GM23248 (cell line): ENCODE results near the gene ELOF1. TPM values are rescaled to one million over a fixed set of nuclear protein-coding genes. Genes with fewer than 3 reads are reported as not detected.

Experiments
- DNase-seq: peaks from one replicate; pipeline ENCODE4 v3.0.0-alpha.2; 2015
- H2AFZ ChIP-seq: fragments of 200-600 bp; sonication (generic); 2 replicates; pipeline ENCODE4 v1.6.1; 2016; ENCODE audit warnings: antibody characterized with exemption
- H3F3A ChIP-seq: fragments of 200-600 bp; sonication (generic); 2 replicates; pipeline ENCODE4 v1.6.1; 2016; ENCODE audit warnings: mild to moderate bottlenecking, antibody characterized with exemption, mixed run types; ENCODE audit not compliant: insufficient read depth
- H3K27ac ChIP-seq: fragments of 200-600 bp; sonication (generic); 2 replicates; pipeline ENCODE4 v1.5.1; 2016; ENCODE audit warnings: mild to moderate bottlenecking
- H3K27me3 ChIP-seq: fragments of 200-600 bp; sonication (generic); replicated peaks from 2 replicates; pipeline ENCODE4 v1.6.1; 2016; ENCODE audit warnings: mild to moderate bottlenecking; ENCODE audit not compliant: insufficient read depth
- H3K36me3 ChIP-seq: fragments of 200-600 bp; sonication (generic); 2 replicates; pipeline ENCODE4 v1.6.1; 2016; ENCODE audit warnings: low read depth, mild to moderate bottlenecking
- H3K4me1 ChIP-seq: fragments of 200-600 bp; sonication (generic); 2 replicates; pipeline ENCODE4 v1.6.1; 2016; ENCODE audit warnings: mild to moderate bottlenecking; ENCODE audit not compliant: insufficient read depth
- H3K4me2 ChIP-seq: fragments of 200-600 bp; sonication (generic); one replicate; pipeline ENCODE4 v1.6.1; 2016; ENCODE audit warnings: mild to moderate bottlenecking; ENCODE audit not compliant: unreplicated experiment
- H3K4me3 ChIP-seq: fragments of 200-600 bp; sonication (generic); 2 replicates; pipeline ENCODE4 v1.5.1; 2016; ENCODE audit warnings: mild to moderate bottlenecking
- H3K79me2 ChIP-seq: fragments of 200-600 bp; sonication (generic); 2 replicates; pipeline ENCODE4 v1.6.1; 2016; ENCODE audit warnings: mild to moderate bottlenecking; ENCODE audit not compliant: insufficient read depth
- H3K9ac ChIP-seq: fragments of 200-600 bp; sonication (generic); 2 replicates; pipeline ENCODE4 v1.6.1; 2016; ENCODE audit warnings: mild to moderate bottlenecking
- H3K9me2 ChIP-seq: fragments of 200-600 bp; sonication (generic); 2 replicates; pipeline ENCODE4 v1.6.1; 2016; ENCODE audit warnings: mixed run types, mild to moderate bottlenecking, moderate library complexity; ENCODE audit not compliant: insufficient read depth
- H3K9me3 ChIP-seq: fragments of 200-600 bp; sonication (generic); one replicate; pipeline ENCODE4 v1.6.1; 2017; ENCODE audit warnings: low read depth
- H4K20me1 ChIP-seq: fragments of 200-600 bp; sonication (generic); 2 replicates; pipeline ENCODE4 v1.6.0; 2016; ENCODE audit not compliant: insufficient read depth
- EZH2 ChIP-seq: fragments of 200-600 bp; sonication (generic); IDR thresholded peaks from 2 replicates; pipeline ENCODE4 v1.6.1; 2018; ENCODE audit warnings: antibody characterized with exemption, mild to moderate bottlenecking; ENCODE audit not compliant: insufficient read depth, poor library complexity, severe bottlenecking
- EZH2phosphoT487 ChIP-seq: fragments of 200-600 bp; sonication (generic); IDR thresholded peaks from 2 replicates; pipeline ENCODE4 v1.6.1; 2018; ENCODE audit warnings: antibody characterized with exemption, moderate library complexity, mild to moderate bottlenecking, low read depth; ENCODE audit not compliant: insufficient read depth
- WGBS, 2 experiments: methylation state at CpG; one replicate each; pipeline ENCODE4 v1.1.6; 2015 to 2017; ENCODE audit warnings: low lambda C conversion rate in 2 of 2, low coverage in 1 of 2; ENCODE audit errors: missing lambda C conversion rate in 2 of 2; 5-methylcytosine and 5-hydroxymethylcytosine counted together
- in situ Hi-C: fragments of 300-500 bp; cut with MboI; formaldehyde crosslinking; loops from 2 replicates; pipeline ENCODE4 v1.15.0; 2020
- polyA plus RNA-seq: library from polyadenylated mRNA; unstranded; fragments of >200 nt; fragmentation: Nextera tagmentation; extraction: Ambion mirVana; gene quantifications from 2 replicates; pipeline ENCODE4 v1.2.1, GENCODE V29; 2016
- total RNA-seq: library from RNA; depleted of rRNA; stranded (reverse); fragments of >200 nt; shearing (Covaris generic); gene quantifications from 2 replicates; pipeline ENCODE4 v1.2.3, GENCODE V29; 2014

ELOF1 gene
- total and polyA plus RNA-seq, 2 experiments from 2014 or later = 50.6 to 71.8 TPM

DNA sequence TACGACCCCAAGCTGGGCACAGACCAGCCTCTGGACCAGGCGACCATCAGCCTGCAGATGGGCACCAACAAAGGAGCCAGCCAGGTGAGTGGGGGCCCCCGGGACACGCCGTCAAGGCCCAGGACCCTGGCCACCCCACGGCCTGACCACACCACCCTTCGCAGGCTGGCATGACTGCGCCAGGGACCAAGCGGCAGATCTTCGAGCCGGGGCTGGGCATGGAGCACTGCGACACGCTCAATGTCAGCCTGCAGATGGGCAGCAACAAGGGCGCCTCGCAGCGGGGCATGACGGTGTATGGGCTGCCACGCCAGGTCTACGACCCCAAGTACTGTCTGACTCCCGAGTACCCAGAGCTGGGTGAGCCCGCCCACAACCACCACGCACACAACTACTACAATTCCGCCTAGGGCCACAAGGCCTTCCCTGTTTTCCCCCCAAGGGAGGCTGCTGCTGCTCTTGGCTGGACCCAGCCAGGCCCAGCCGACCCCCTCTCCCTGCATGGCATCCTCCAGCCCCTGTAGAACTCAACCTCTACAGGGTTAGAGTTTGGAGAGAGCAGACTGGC, 9.6 kb downstream of the ELOF1 start:
- Histone ChIP-seq H3K4me2 (no peak overlapping the region), H3K27ac (no peak overlapping the region), H3K9me3 (no peaks in the 10 kb centered on the region), H3K79me2 (peaks cover 2% of the 10 kb centered on the region), H3K27me3 (no peaks in the 10 kb centered on the region), H3K9ac (no peak overlapping the region), H4K20me1 (no peaks in the 10 kb centered on the region), H3K4me3 (no peak overlapping the region), H3F3A (no peaks in the 10 kb centered on the region), H3K9me2 (no peaks in the 10 kb centered on the region), H3K36me3 (no peaks in the 10 kb centered on the region), H2AFZ (no peak overlapping the region), H3K4me1 (no peaks in the 10 kb centered on the region)
- no peak for DNase-seq
- no peak for TF ChIP-seq EZH2phosphoT487
- no peak for TF ChIP-seq EZH2
- in situ Hi-C loops = no loop called here
- 85 to 86% methylated on average over 22 to 24 of the region's 24 CpGs for WGBS, 2 experiments

DNA sequence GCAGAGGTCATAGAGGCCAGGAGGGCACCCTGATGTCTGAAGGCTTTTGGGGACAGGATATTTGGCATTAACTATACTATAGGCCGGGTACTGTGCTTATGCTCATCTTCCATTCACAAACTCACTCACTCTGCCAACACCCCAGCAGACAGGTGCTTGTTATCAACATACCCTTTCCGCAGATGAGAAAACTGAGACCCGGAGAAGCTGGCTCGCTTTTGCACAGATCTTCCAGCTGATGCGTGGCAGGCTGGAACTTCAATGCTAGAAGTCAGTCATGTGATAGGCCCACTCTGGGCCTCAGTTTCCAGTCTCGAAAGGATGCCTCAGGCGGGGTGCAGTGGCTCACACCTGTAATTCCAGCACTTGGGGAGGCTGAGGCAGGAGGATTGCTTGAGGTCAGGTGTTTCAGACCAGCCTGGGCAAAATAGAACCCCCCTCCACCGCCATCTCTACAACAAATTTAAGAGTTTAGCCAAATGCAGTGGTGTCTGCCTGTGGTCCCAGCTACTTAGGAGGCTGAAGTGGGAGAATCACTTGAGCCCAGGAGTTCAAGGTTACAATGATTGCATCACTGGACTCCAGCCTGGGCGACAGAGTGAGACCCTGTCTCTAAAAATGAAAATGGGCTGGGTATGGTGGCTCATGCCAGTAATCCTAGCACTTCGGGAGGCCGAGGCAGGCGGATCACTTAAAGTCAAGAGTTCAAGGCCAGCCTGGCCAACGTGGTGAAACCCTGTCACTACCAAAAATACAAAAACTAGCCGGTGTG, 10.9 kb downstream of the ELOF1 start:
- H3K27me3 ChIP-seq = no peaks in the 10 kb centered on the region
- in situ Hi-C loops = no loop called here
- H3K9me2 ChIP-seq = no peaks in the 10 kb centered on the region
- H3F3A ChIP-seq = no peaks in the 10 kb centered on the region
- no peak overlapping the region for H3K9ac ChIP-seq
- no peak for DNase-seq
- H3K9me3 ChIP-seq = no peaks in the 10 kb centered on the region
- H4K20me1 ChIP-seq = no peaks in the 10 kb centered on the region
- WGBS, 2 experiments = 88% methylated on average over 14 of the region's 14 CpGs
- TF ChIP-seq EZH2 (no peak), EZH2phosphoT487 (no peak)
- no peak overlapping the region for H3K4me3 ChIP-seq
- H3K79me2 ChIP-seq = no peaks in the 10 kb centered on the region
- no peak overlapping the region for H3K4me2 ChIP-seq
- no peak overlapping the region for H3K27ac ChIP-seq
- H3K4me1 ChIP-seq = no peaks in the 10 kb centered on the region
- no peak overlapping the region for H2AFZ ChIP-seq
- no peaks in the 10 kb centered on the region for H3K36me3 ChIP-seq

DNA sequence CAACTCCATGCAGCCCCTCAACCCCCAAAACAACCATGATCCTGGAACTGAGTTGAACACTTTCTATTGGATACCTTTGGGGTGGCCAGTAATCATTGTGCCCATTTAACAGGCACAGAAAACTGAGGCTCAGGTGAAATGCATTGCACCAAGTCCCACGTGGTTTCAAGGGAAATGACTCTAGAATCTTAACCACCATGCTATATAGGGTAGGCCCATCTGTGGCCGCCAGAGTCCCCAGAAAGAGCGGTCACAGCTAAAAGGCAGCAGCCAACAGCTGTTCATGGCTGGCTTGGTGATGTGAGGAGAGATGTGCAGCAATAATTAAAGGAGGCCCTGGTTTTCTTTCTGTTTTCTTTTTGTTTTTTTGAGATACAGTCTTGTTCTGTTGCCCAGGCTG, 17.8 kb downstream of the ELOF1 start:
- DNase-seq = no peak
- H3K9me3 ChIP-seq = no peaks in the 10 kb centered on the region
- no peaks in the 10 kb centered on the region for H3F3A ChIP-seq
- TF ChIP-seq EZH2 (no peak), EZH2phosphoT487 (no peak)
- no peak overlapping the region for H3K4me3 ChIP-seq
- H3K36me3 ChIP-seq = no peaks in the 10 kb centered on the region
- H3K27me3 ChIP-seq = no peaks in the 10 kb centered on the region
- no peak overlapping the region for H3K27ac ChIP-seq
- no peaks in the 10 kb centered on the region for H4K20me1 ChIP-seq
- in situ Hi-C loops = no loop called here
- peaks cover 6% of the 10 kb centered on the region; the same call in 1 of the 2 replicates for H3K4me1 ChIP-seq
- no peak overlapping the region for H3K4me2 ChIP-seq
- H3K9ac ChIP-seq = no peak overlapping the region
- no peaks in the 10 kb centered on the region for H3K9me2 ChIP-seq
- WGBS, 2 experiments = 74 to 83% methylated on average over 3 of the region's 3 CpGs
- no peaks in the 10 kb centered on the region for H3K79me2 ChIP-seq
- no peak overlapping the region for H2AFZ ChIP-seq

GRCh38 chr19:11540645-11541044, 18.4 kb downstream of the ELOF1 start:
- Histone ChIP-seq H3K9me3 (no peaks in the 10 kb centered on the region), H3K27ac (no peak overlapping the region), H2AFZ (no peak overlapping the region), H3K36me3 (no peaks in the 10 kb centered on the region), H3K4me1 (peaks cover 9% of the 10 kb centered on the region), H4K20me1 (no peaks in the 10 kb centered on the region), H3K4me3 (no peak overlapping the region), H3F3A (no peaks in the 10 kb centered on the region), H3K27me3 (no peaks in the 10 kb centered on the region), H3K4me2 (no peak overlapping the region), H3K9me2 (no peaks in the 10 kb centered on the region), H3K9ac (no peak overlapping the region), H3K79me2 (no peaks in the 10 kb centered on the region)
- TF ChIP-seq EZH2 = no peak
- TF ChIP-seq EZH2phosphoT487 = no peak
- no peak for DNase-seq
- WGBS, 2 experiments = 72 to 80% methylated on average over 4 to 5 of the region's 5 CpGs
- in situ Hi-C loops = no loop called here
